Endothelial cell of umbilical vein (primary cell): ENCODE measurements around the gene ZCCHC14. TPM values are rescaled to one million over a fixed set of nuclear protein-coding genes. Genes with fewer than 3 reads are reported as not detected.

Experiments
- BruUV-seq: library from RNA; stranded (reverse); fragments of 400-500 nt; replicated peaks from 2 replicates; lab custom pipeline; 2021; lab: Mats Ljungman, UMichigan
- CTCF ChIA-PET: fragments of 300-600, 350-600 bp; sonication (Branson Sonifier 250); formaldehyde crosslinking; loops from one replicate; lab custom pipeline; 2021; ENCODE audit warnings: antibody characterized with exemption, inconsistent platforms; lab: Charles Lee
- POLR2A ChIA-PET: fragments of 300-600, 350-600 bp; sonication (Branson Sonifier 250); formaldehyde crosslinking; loops from one replicate; lab custom pipeline; 2021; ENCODE audit warnings: antibody characterized with exemption, inconsistent platforms; lab: Charles Lee
- DNase-seq: peaks from one replicate; pipeline ENCODE4 v3.0.0-alpha.2; 2011; ENCODE audit warnings: low read depth, low spot score
- FAIRE-seq: peaks from 2 replicates; lab custom pipeline; 2011; peaks lifted over from hg19 to GRCh38; lab: Jason Lieb, UNC
- H2AFZ ChIP-seq: 2 replicates; pipeline ENCODE4 v1.6.0; 2012; ENCODE audit warnings: low read depth, low read length, control low read depth, inconsistent platforms
- H3K27ac ChIP-seq: 2 replicates; pipeline ENCODE4 v1.5.1; 2011; ENCODE audit warnings: low read depth, mild to moderate bottlenecking, control low read depth, low read length, moderate library complexity; ENCODE audit not compliant: insufficient read depth
- H3K27me3 ChIP-seq, 2 experiments: 2 replicates each; pipeline versions ENCODE4 v1.6.0 to v1.6.1; 2011; ENCODE audit warnings: low read length in 2 of 2, mixed read lengths in 1 of 2; ENCODE audit not compliant: control insufficient read depth in 2 of 2, insufficient read depth in 2 of 2
- H3K36me3 ChIP-seq, 2 experiments: 2 replicates in 1 of 2; 3 replicates in 1 of 2; pipeline ENCODE4 v1.5.1; 2011; ENCODE audit warnings: low read length in 2 of 2, mild to moderate bottlenecking in 1 of 2, moderate library complexity in 1 of 2; ENCODE audit not compliant: control insufficient read depth in 2 of 2, insufficient read depth in 2 of 2; ENCODE audit errors: extremely low read depth in 1 of 2
- H3K4me1 ChIP-seq: 3 replicates; pipeline ENCODE4 v1.5.1; 2011; ENCODE audit warnings: mild to moderate bottlenecking, low read length; ENCODE audit not compliant: control insufficient read depth, insufficient read depth; ENCODE audit errors: extremely low read depth
- H3K4me2 ChIP-seq: 2 replicates; pipeline ENCODE4 v1.6.1; 2011; ENCODE audit warnings: low read length, control low read depth, mixed read lengths; ENCODE audit not compliant: insufficient read depth
- H3K4me3 ChIP-seq, 3 experiments: fragments of 200-600 bp in 1 of 3; sonication (generic), shearing (Covaris generic) in 1 of 3; replicated peaks in 1 of 3; 2 replicates each; pipeline ENCODE4 v1.5.1; 2011 to 2016; ENCODE audit warnings: control low read depth in 3 of 3, low read length in 3 of 3, mild to moderate bottlenecking in 2 of 3, inconsistent platforms in 1 of 3, low read depth in 1 of 3, moderate library complexity in 1 of 3; ENCODE audit not compliant: insufficient read depth in 1 of 3
- H3K79me2 ChIP-seq: 2 replicates; pipeline ENCODE4 v1.6.0; 2012; ENCODE audit warnings: low read length, inconsistent platforms; ENCODE audit not compliant: control insufficient read depth, insufficient read depth
- H3K9ac ChIP-seq: replicated peaks from 2 replicates; pipeline ENCODE3; 2011; ENCODE audit warnings: low read length, control low read depth; ENCODE audit not compliant: insufficient read depth; ENCODE audit errors: extremely low read depth
- H3K9me1 ChIP-seq: replicated peaks from 3 replicates; pipeline ENCODE4 v1.6.0; 2011; ENCODE audit warnings: mild to moderate bottlenecking, low read length; ENCODE audit not compliant: control insufficient read depth, insufficient read depth; ENCODE audit errors: extremely low read depth
- H3K9me3 ChIP-seq: replicated peaks from 2 replicates; pipeline ENCODE4 v1.5.1; 2012; ENCODE audit warnings: low read length, inconsistent platforms; ENCODE audit not compliant: control insufficient read depth, insufficient read depth
- H4K20me1 ChIP-seq: replicated peaks from 2 replicates; pipeline ENCODE3; 2011; ENCODE audit warnings: mild to moderate bottlenecking, low read length; ENCODE audit not compliant: control insufficient read depth, insufficient read depth; ENCODE audit errors: extremely low read depth
- EZH2 ChIP-seq: IDR thresholded peaks from 2 replicates; pipeline ENCODE4 v1.6.1; 2012; ENCODE audit warnings: borderline replicate concordance, low read depth, mild to moderate bottlenecking, moderate library complexity, low read length, inconsistent platforms; ENCODE audit not compliant: severe bottlenecking
- FOS ChIP-seq: IDR thresholded peaks from 2 replicates; pipeline ENCODE4 v1.6.1; 2011; ENCODE audit warnings: mild to moderate bottlenecking, low read length, moderate library complexity, borderline replicate concordance; ENCODE audit not compliant: insufficient read depth
- GATA2 ChIP-seq: IDR thresholded peaks from 2 replicates; pipeline ENCODE4 v1.7.0; 2011; ENCODE audit warnings: low read depth, mild to moderate bottlenecking, moderate library complexity, mixed read lengths, low read length; ENCODE audit not compliant: insufficient read length, insufficient read depth
- JUN ChIP-seq: IDR thresholded peaks from 2 replicates; pipeline ENCODE4 v1.6.1; 2011; ENCODE audit warnings: borderline replicate concordance, low read depth; ENCODE audit not compliant: insufficient read length, insufficient read depth
- MYC ChIP-seq: IDR thresholded peaks from one replicate; pipeline ENCODE4 v1.6.1; 2011; ENCODE audit warnings: mild to moderate bottlenecking, low read depth, low read length
- POLR2A ChIP-seq: IDR thresholded peaks from 2 replicates; pipeline ENCODE4 v1.6.1; 2012; ENCODE audit warnings: low read depth, mild to moderate bottlenecking, control low read depth, low read length
- POLR2AphosphoS5 ChIP-seq: IDR thresholded peaks from 2 replicates; pipeline ENCODE4 v1.6.1; 2012; ENCODE audit warnings: low read depth, mild to moderate bottlenecking, control low read depth, low read length, moderate library complexity; ENCODE audit not compliant: insufficient read depth
- dilution Hi-C: fragments of 300-500 bp; cut with MboI; formaldehyde crosslinking; loops from one replicate; pipeline ENCODE4 v1.15.0; 2019; ENCODE audit warnings: low sequenced_read_pairs; ENCODE audit not compliant: extremely low pct_ligation_motif_present
- intact Hi-C: fragments of 100-400 bp; cut with micrococcal nuclease; formaldehyde crosslinking; loops from one replicate; pipeline ENCODE4 v1.10.0; 2022
- polyA plus RNA-seq, 4 experiments: library from polyadenylated mRNA; depleted of rRNA in 3 of 4; stranded (reverse) in 3 of 4; unstranded in 1 of 4; fragments of >200 nt; gene quantifications; 2 replicates each; pipeline versions ENCODE4 v1.2.1 to v1.2.3, GENCODE V29; 2011 to 2012; ENCODE audit warnings: missing spikeins in 1 of 4
- total RNA-seq: library from RNA; stranded (reverse); gene quantifications from 2 replicates; pipeline ENCODE4 v1.2.3, GENCODE V29; 2021
- TF ChIP-seq, protein P1 (sequence below), 2 donors: IDR thresholded peaks; 1 replicate in 1 of 2; 2 replicates in 1 of 2; pipeline ENCODE4 v1.5.1; 2011; ENCODE audit warnings: low read length in 2 of 2, mild to moderate bottlenecking in 2 of 2, moderate library complexity in 2 of 2, control low read depth in 1 of 2, inconsistent platforms in 1 of 2, low read depth in 1 of 2; ENCODE audit not compliant: insufficient read depth in 1 of 2; ENCODE audit errors: extremely low read depth in 1 of 2
- TF ChIP-seq, protein P2 (sequence below): IDR thresholded peaks from 2 replicates; pipeline ENCODE4 v1.6.1; 2011; ENCODE audit not compliant: insufficient read depth, insufficient read length

Gene ZCCHC14
- total and polyA plus RNA-seq, 2 donors (not counting 3 experiments of a cell fraction or from before 2014, with no cell fraction given): 9.5 to 30.9 TPM

DNA sequence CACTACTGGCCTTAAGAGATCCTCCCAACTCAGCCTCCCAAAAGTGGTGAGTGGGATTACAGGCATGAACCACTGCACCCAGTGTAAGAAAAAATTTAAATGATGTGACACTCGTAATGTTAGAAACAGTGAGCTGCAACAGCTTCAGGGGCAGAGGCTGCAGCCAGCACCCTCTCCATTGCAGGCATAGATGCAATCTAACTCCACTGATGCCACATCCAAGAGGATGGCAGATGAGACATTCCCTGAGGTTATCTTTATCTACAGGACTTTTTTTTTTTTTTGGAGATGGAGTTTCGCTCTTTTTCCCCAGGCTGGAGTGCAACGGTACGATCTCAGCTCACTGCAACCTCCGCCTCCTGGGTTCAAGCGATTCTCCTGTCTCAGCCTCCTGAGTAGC is 19.9 kb downstream of the ZCCHC14 start:
- Histone ChIP-seq H3K9ac (no peak overlapping the region), H3K4me3 (no peak overlapping the region), H3K79me2 (peaks cover 74% of the 10 kb centered on the region), H3K36me3 (peaks cover 0 to 3% of the 10 kb centered on the region in 2 experiments), H3K9me3 (no peaks in the 10 kb centered on the region), H3K27ac (no peak overlapping the region), H3K4me1 (peaks cover 9% of the 10 kb centered on the region), H4K20me1 (peaks cover 4% of the 10 kb centered on the region), H2AFZ (no peak overlapping the region), H3K4me2 (no peak overlapping the region), H3K27me3 (no peaks in the 10 kb centered on the region), H3K9me1 (no peaks in the 10 kb centered on the region)
- POLR2A ChIA-PET: no interaction called here
- no peak for FAIRE-seq
- TF ChIP-seq JUN (no peak), FOS (no peak), MYC (no peak), GATA2 (no peak), POLR2A (no peak), POLR2AphosphoS5 (no peak), EZH2 (no peak)
- TF ChIP-seq, protein P1, sequence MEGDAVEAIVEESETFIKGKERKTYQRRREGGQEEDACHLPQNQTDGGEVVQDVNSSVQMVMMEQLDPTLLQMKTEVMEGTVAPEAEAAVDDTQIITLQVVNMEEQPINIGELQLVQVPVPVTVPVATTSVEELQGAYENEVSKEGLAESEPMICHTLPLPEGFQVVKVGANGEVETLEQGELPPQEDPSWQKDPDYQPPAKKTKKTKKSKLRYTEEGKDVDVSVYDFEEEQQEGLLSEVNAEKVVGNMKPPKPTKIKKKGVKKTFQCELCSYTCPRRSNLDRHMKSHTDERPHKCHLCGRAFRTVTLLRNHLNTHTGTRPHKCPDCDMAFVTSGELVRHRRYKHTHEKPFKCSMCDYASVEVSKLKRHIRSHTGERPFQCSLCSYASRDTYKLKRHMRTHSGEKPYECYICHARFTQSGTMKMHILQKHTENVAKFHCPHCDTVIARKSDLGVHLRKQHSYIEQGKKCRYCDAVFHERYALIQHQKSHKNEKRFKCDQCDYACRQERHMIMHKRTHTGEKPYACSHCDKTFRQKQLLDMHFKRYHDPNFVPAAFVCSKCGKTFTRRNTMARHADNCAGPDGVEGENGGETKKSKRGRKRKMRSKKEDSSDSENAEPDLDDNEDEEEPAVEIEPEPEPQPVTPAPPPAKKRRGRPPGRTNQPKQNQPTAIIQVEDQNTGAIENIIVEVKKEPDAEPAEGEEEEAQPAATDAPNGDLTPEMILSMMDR (IDR thresholded peaks at IDR 0.05; ENCODE audit: extremely low read depth in 1 of 2, insufficient read depth in 1 of 2, low read depth in 1 of 2, low read length in 2 of 2): no peak
- TF ChIP-seq, protein P2, sequence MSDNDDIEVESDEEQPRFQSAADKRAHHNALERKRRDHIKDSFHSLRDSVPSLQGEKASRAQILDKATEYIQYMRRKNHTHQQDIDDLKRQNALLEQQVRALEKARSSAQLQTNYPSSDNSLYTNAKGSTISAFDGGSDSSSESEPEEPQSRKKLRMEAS: no peak
- dilution Hi-C loops (no loop called here), intact Hi-C loops (no loop called here)
- CTCF ChIA-PET: interaction anchor here (0.8 kb wide), 1 partner anchor 9 kb away, joined by 3 read pairs; no protein-coding TSS in a partner anchor
- no peak for DNase-seq
- no TSS peak for BruUV-seq
